SJSA1 (cell line): Measurements from ENCODE around the gene PAXX. TPM values are rescaled to one million over a fixed set of nuclear protein-coding genes. Genes with fewer than 3 reads are reported as not detected.

Experiments
- DNase-seq, 2 experiments: peaks; one replicate each; pipeline ENCODE4 v3.0.0-alpha.2; 2015 to 2020; ENCODE audit warnings: low spot score in 2 of 2, low read depth in 1 of 2
- H3K27ac ChIP-seq: fragments of 250-450 bp; sonication (Bioruptor Pico); 2 replicates; pipeline ENCODE4 v1.5.1; 2020; ENCODE audit warnings: mild to moderate bottlenecking, moderate library complexity
- H3K27me3 ChIP-seq: fragments of 250-450 bp; sonication (Bioruptor Pico); replicated peaks from 2 replicates; pipeline ENCODE4 v1.5.1; 2020; ENCODE audit warnings: mild to moderate bottlenecking, moderate library complexity
- H3K36me3 ChIP-seq: fragments of 250-450 bp; sonication (Bioruptor Pico); 2 replicates; pipeline ENCODE4 v1.5.1; 2020; ENCODE audit warnings: mild to moderate bottlenecking
- H3K4me1 ChIP-seq: fragments of 250-450 bp; sonication (Bioruptor Pico); replicated peaks from 2 replicates; pipeline ENCODE4 v1.6.1; 2021; ENCODE audit warnings: mild to moderate bottlenecking
- H3K4me3 ChIP-seq: fragments of 250-450 bp; sonication (Bioruptor Pico); 2 replicates; pipeline ENCODE4 v1.5.1; 2020; ENCODE audit warnings: mild to moderate bottlenecking
- H3K9me3 ChIP-seq: fragments of 250-450 bp; sonication (Bioruptor Pico); replicated peaks from 2 replicates; pipeline ENCODE4 v1.5.1; 2020; ENCODE audit warnings: mild to moderate bottlenecking
- total RNA-seq: library from RNA; depleted of rRNA; stranded (reverse); fragments of >200 nt; shearing (Covaris generic); gene quantifications from 2 replicates; pipeline ENCODE4 v1.2.3, GENCODE V29; 2014

Gene PAXX
- total RNA-seq, 1 experiment from 2014 or later = 15.1 TPM

- Histone ChIP-seq H3K36me3 (no peaks in the 10 kb centered on the region), H3K4me3 (no peak overlapping the region)
- no peak for DNase-seq
Measured at GRCh38 chr9:136965771-136966484, 26.3 kb upstream of the PAXX start.

GRCh38 chr9:136968333-136969127 lies 23.7 kb upstream of the PAXX start:
- no peak for DNase-seq
- Histone ChIP-seq H3K9me3 (no peaks in the 10 kb centered on the region), H3K4me1 (no peaks in the 10 kb centered on the region), H3K27me3 (peaks cover 10% of the 10 kb centered on the region), H3K4me3 (no peak overlapping the region), H3K36me3 (no peaks in the 10 kb centered on the region), H3K27ac (no peak overlapping the region)

More at GRCh38 chr9:136965771-136966484, 26.3 kb upstream of the PAXX start:
- H3K27ac ChIP-seq = no peak overlapping the region
- H3K27me3 ChIP-seq = peaks cover 8% of the 10 kb centered on the region
- H3K9me3 ChIP-seq = no peaks in the 10 kb centered on the region
- no peaks in the 10 kb centered on the region for H3K4me1 ChIP-seq

GRCh38 chr9:136969150-136969549 lies 23.1 kb upstream of the PAXX start:
- H3K9me3 ChIP-seq = no peaks in the 10 kb centered on the region
- no peak overlapping the region for H3K4me3 ChIP-seq
- no peaks in the 10 kb centered on the region for H3K4me1 ChIP-seq
- DNase-seq = no peak
- no peaks in the 10 kb centered on the region for H3K36me3 ChIP-seq
- H3K27me3 ChIP-seq = peaks cover 10% of the 10 kb centered on the region
- no peak overlapping the region for H3K27ac ChIP-seq

GRCh38 chr9:136969774-136970173 lies 22.4 kb upstream of the PAXX start:
- no peaks in the 10 kb centered on the region for H3K9me3 ChIP-seq
- H3K4me3 ChIP-seq = no peak overlapping the region
- no peaks in the 10 kb centered on the region for H3K36me3 ChIP-seq
- peaks cover 10% of the 10 kb centered on the region for H3K27me3 ChIP-seq
- no peak overlapping the region for H3K27ac ChIP-seq
- no peak for DNase-seq
- H3K4me1 ChIP-seq = no peaks in the 10 kb centered on the region

GRCh38 chr9:136970361-136970760 lies 21.9 kb upstream of the PAXX start:
- Histone ChIP-seq H3K4me3 (no peak overlapping the region), H3K36me3 (no peaks in the 10 kb centered on the region), H3K9me3 (no peaks in the 10 kb centered on the region), H3K4me1 (no peaks in the 10 kb centered on the region), H3K27ac (no peak overlapping the region), H3K27me3 (peaks cover 11% of the 10 kb centered on the region)
- no peak for DNase-seq

GRCh38 chr9:136971746-136972145 lies 20.5 kb upstream of the PAXX start:
- Histone ChIP-seq H3K27me3 (0 out of 2 replicates have a peak, but pooled peaks cover 4% of the 10 kb centered on the region), H3K4me3 (no peak overlapping the region), H3K4me1 (no peaks in the 10 kb centered on the region), H3K36me3 (no peaks in the 10 kb centered on the region), H3K27ac (no peak overlapping the region), H3K9me3 (no peaks in the 10 kb centered on the region)
- no peak for DNase-seq

GRCh38 chr9:136972335-136972734 lies 19.9 kb upstream of the PAXX start:
- Histone ChIP-seq H3K27ac (no peak overlapping the region), H3K4me1 (no peaks in the 10 kb centered on the region), H3K27me3 (0 out of 2 replicates have a peak, but pooled peaks cover 4% of the 10 kb centered on the region), H3K4me3 (no peak overlapping the region), H3K9me3 (no peaks in the 10 kb centered on the region), H3K36me3 (no peaks in the 10 kb centered on the region)
- no peak for DNase-seq

- Histone ChIP-seq H3K4me1 (peaks cover 1% of the 10 kb centered on the region), H3K27me3 (peaks cover 6% of the 10 kb centered on the region; the same call in 1 of the 2 replicates), H3K9me3 (no peaks in the 10 kb centered on the region), H3K36me3 (no peaks in the 10 kb centered on the region), H3K4me3 (no peak overlapping the region), H3K27ac (no peak overlapping the region)
- DNase-seq = no peak
Measured at GRCh38 chr9:136972743-136973142, 19.5 kb upstream of the PAXX start.

- DNase-seq = no peak
- H3K27ac ChIP-seq = no peak overlapping the region
- no peak overlapping the region for H3K4me3 ChIP-seq
- H3K36me3 ChIP-seq = no peaks in the 10 kb centered on the region
- H3K27me3 ChIP-seq = peaks cover 9% of the 10 kb centered on the region; the same call in 1 of the 2 replicates
- no peaks in the 10 kb centered on the region for H3K9me3 ChIP-seq
- peaks cover 6% of the 10 kb centered on the region for H3K4me1 ChIP-seq
Measured at GRCh38 chr9:136973618-136974617, 18.3 kb upstream of the PAXX start.

- H3K27ac ChIP-seq = no peak overlapping the region
- H3K4me1 ChIP-seq = peaks cover 6% of the 10 kb centered on the region
- H3K9me3 ChIP-seq = no peaks in the 10 kb centered on the region
- peaks cover 9% of the 10 kb centered on the region; the same call in 1 of the 2 replicates for H3K27me3 ChIP-seq
- no peak for DNase-seq
- no peak overlapping the region for H3K4me3 ChIP-seq
- H3K36me3 ChIP-seq = no peaks in the 10 kb centered on the region
Measured at GRCh38 chr9:136974817-136975535, 17.2 kb upstream of the PAXX start.

- Histone ChIP-seq H3K9me3 (no peaks in the 10 kb centered on the region), H3K27ac (no peak overlapping the region), H3K4me3 (no peak overlapping the region), H3K4me1 (peaks cover 6% of the 10 kb centered on the region), H3K27me3 (peaks cover 9% of the 10 kb centered on the region; the same call in 1 of the 2 replicates), H3K36me3 (no peaks in the 10 kb centered on the region)
- DNase-seq = no peak
Measured at GRCh38 chr9:136975644-136976043, 16.6 kb upstream of the PAXX start.

GRCh38 chr9:136977223-136977622 lies 15.0 kb upstream of the PAXX start, which contains the start of gene PTGDS:
Gene PTGDS, plus strand, starts transcription at chr9:136977504. Its CDS starts 75 bp downstream, at chr9:136977579.
- H3K36me3 ChIP-seq = no peaks in the 10 kb centered on the region
- no peak within 1 kb of the TSS for H3K27ac ChIP-seq
- H3K4me3 ChIP-seq = peak within 1 kb of the TSS; percentile 12; the same call in 1 of the 2 replicates
- H3K9me3 ChIP-seq = no peaks in the 10 kb centered on the region
- no peak for DNase-seq
- H3K4me1 ChIP-seq = peaks cover 20% of the 10 kb centered on the region
- H3K27me3 ChIP-seq = peaks cover 7% of the 10 kb centered on the region; the same call in 1 of the 2 replicates
